ENCODE results near the gene PHF14.

GRCh38 chr7:11133436-11133959 is 159.8 kb downstream of the PHF14 start:
- TF ChIP-seq ZNF274 (IDR thresholded peaks at IDR 0.05; ENCODE audit: low read depth, low read length) (no peak), SUZ12 (IDR thresholded peaks at IDR 0.05; ENCODE audit: extremely low read depth, insufficient read depth, insufficient read length) (no peak), YY1 (IDR thresholded peaks at IDR 0.05; ENCODE audit: insufficient read depth, insufficient read length) (no peak)
